ENCODE measurements around the gene DOCK10. TPM values are rescaled to one million over a fixed set of nuclear protein-coding genes. Genes with fewer than 3 reads are reported as not detected.

DOCK10 gene
- total RNA-seq, 1 experiment from 2014 or later: 2.9 TPM

DNA sequence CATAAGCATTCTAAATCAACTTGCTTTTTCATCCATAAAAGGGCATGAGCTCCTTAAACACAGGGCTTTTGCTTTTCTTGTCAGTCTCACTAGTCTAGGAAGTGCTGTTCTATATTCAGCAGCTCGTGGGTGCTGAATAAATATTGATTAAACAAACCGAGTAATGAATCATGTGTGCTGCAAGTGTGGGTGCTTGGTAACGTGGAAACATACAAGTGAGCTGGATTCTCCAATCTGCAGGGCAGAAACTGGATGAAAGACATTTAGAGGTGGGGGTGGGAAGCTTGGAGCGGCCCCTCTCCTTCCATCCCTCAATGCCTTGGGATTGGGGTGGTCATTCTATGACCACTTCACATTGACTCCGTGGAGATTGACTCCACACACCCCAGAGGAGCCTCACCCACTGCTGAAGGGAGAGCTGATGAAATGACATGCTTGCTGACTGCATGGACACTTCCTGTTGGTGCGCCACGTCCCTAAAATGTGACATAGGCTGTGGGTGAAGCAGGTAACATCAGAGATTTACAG lies 114.6 kb downstream of the DOCK10 start:
- ATAC-seq (no peak), DNase-seq (ENCODE audit: low spot score) (no peak)
- ChIA-PET CTCF (no interaction called here), POLR2A (no interaction called here)
- Mint-ChIP-seq H3K36me3 (no peaks in the 10 kb centered on the region), H3K4me1 (peaks cover 6% of the 10 kb centered on the region; the same call in 1 of the 2 replicates), H3K4me3 (no peak overlapping the region), H3K27ac (no peak overlapping the region), H3K27me3 (ENCODE audit: low read depth) (no peaks in the 10 kb centered on the region; the same call in 1 of the 2 replicates), H3K9me3 (no peaks in the 10 kb centered on the region)
- TF ChIP-seq TEAD1 (CRISPR knock-in tag; IDR thresholded peaks at IDR 0.05): no peak
- TF ChIP-seq SMAD3 (CRISPR knock-in tag; IDR thresholded peaks at IDR 0.05; ENCODE audit: borderline replicate concordance): no peak
- TF ChIP-seq, protein P1, sequence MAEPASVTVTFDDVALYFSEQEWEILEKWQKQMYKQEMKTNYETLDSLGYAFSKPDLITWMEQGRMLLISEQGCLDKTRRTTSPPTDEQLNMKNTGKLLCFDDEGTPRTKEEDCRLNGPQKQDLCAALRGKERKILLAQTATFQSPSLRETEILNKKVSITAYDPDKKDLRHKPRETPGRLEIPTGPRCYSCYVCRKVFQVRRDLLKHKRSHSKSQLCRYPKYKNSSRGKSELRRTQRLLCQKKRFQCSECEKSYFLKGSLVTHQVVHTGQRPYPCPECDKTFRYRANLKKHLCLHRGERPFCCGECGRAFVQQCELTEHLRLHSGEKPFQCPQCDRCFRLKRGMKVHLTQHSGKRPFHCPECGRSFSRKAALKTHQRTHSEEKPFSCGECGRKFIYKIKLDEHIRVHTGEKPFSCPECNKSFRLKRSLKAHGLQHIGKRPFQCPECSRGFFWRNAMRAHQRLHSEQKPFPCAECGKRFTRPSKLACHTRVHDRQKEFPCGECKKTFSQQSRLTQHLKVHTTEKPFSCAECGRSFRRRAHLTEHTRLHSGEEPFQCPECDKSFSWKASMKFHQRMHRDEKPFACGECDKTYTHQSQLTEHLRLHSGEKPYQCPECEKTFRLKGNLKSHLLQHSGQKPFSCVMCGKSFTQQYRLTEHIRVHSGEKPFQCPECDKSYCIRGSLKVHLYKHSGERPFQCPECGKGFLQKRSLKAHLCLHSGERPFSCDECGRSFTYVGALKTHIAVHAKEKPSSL (CRISPR knock-in tag; conservative IDR thresholded peaks at IDR 0.05): no peak
- no peak for TF ChIP-seq CREB1 (CRISPR knock-in tag; IDR thresholded peaks at IDR 0.05)
- TF ChIP-seq, protein P2, sequence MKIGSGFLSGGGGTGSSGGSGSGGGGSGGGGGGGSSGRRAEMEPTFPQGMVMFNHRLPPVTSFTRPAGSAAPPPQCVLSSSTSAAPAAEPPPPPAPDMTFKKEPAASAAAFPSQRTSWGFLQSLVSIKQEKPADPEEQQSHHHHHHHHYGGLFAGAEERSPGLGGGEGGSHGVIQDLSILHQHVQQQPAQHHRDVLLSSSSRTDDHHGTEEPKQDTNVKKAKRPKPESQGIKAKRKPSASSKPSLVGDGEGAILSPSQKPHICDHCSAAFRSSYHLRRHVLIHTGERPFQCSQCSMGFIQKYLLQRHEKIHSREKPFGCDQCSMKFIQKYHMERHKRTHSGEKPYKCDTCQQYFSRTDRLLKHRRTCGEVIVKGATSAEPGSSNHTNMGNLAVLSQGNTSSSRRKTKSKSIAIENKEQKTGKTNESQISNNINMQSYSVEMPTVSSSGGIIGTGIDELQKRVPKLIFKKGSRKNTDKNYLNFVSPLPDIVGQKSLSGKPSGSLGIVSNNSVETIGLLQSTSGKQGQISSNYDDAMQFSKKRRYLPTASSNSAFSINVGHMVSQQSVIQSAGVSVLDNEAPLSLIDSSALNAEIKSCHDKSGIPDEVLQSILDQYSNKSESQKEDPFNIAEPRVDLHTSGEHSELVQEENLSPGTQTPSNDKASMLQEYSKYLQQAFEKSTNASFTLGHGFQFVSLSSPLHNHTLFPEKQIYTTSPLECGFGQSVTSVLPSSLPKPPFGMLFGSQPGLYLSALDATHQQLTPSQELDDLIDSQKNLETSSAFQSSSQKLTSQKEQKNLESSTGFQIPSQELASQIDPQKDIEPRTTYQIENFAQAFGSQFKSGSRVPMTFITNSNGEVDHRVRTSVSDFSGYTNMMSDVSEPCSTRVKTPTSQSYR (CRISPR knock-in tag; IDR thresholded peaks at IDR 0.05): no peak
- TF ChIP-seq, protein P3, sequence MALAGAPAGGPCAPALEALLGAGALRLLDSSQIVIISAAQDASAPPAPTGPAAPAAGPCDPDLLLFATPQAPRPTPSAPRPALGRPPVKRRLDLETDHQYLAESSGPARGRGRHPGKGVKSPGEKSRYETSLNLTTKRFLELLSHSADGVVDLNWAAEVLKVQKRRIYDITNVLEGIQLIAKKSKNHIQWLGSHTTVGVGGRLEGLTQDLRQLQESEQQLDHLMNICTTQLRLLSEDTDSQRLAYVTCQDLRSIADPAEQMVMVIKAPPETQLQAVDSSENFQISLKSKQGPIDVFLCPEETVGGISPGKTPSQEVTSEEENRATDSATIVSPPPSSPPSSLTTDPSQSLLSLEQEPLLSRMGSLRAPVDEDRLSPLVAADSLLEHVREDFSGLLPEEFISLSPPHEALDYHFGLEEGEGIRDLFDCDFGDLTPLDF (CRISPR knock-in tag; IDR thresholded peaks at IDR 0.05): no peak
- TF ChIP-seq KAT7 (CRISPR knock-in tag; IDR thresholded peaks at IDR 0.05; ENCODE audit: borderline replicate concordance): no peak
- TF ChIP-seq, protein P4, sequence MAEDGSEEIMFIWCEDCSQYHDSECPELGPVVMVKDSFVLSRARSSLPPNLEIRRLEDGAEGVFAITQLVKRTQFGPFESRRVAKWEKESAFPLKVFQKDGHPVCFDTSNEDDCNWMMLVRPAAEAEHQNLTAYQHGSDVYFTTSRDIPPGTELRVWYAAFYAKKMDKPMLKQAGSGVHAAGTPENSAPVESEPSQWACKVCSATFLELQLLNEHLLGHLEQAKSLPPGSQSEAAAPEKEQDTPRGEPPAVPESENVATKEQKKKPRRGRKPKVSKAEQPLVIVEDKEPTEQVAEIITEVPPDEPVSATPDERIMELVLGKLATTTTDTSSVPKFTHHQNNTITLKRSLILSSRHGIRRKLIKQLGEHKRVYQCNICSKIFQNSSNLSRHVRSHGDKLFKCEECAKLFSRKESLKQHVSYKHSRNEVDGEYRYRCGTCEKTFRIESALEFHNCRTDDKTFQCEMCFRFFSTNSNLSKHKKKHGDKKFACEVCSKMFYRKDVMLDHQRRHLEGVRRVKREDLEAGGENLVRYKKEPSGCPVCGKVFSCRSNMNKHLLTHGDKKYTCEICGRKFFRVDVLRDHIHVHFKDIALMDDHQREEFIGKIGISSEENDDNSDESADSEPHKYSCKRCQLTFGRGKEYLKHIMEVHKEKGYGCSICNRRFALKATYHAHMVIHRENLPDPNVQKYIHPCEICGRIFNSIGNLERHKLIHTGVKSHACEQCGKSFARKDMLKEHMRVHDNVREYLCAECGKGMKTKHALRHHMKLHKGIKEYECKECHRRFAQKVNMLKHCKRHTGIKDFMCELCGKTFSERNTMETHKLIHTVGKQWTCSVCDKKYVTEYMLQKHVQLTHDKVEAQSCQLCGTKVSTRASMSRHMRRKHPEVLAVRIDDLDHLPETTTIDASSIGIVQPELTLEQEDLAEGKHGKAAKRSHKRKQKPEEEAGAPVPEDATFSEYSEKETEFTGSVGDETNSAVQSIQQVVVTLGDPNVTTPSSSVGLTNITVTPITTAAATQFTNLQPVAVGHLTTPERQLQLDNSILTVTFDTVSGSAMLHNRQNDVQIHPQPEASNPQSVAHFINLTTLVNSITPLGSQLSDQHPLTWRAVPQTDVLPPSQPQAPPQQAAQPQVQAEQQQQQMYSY (CRISPR knock-in tag; IDR thresholded peaks at IDR 0.05): no peak

DNA sequence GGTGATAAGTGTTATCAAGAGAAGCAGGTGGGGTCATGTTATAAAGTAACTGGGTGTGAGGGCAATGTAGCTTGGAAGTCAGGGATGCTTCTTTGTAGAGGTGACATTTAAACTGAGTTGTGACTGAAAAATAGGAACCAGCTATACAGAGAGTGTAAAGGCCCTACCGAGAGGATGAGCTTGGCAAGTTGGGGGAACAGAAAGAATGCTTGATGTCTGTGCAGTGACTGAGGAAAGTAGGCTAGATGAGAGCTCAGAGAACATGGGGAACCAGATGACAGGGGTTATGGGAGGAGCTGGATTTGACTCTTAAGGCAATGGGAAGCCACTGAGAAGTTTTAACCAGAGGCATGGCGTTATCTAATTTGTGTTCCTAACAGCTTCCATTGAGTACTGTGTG lies 115.3 kb downstream of the DOCK10 start:
- Mint-ChIP-seq H3K27me3 (ENCODE audit: low read depth) (no peaks in the 10 kb centered on the region; the same call in 1 of the 2 replicates), H3K27ac (no peak overlapping the region; the same call in 1 of the 2 replicates), H3K4me3 (no peak overlapping the region), H3K36me3 (no peaks in the 10 kb centered on the region), H3K4me1 (peaks cover 6% of the 10 kb centered on the region; the same call in 1 of the 2 replicates), H3K9me3 (no peaks in the 10 kb centered on the region)
- DNase-seq (ENCODE audit: low spot score): no peak
- ChIA-PET CTCF (no interaction called here), POLR2A (no interaction called here)
- TF ChIP-seq NFE2L1 (CRISPR knock-in tag; IDR thresholded peaks at IDR 0.05): no peak
- TF ChIP-seq PRRX2 (CRISPR knock-in tag; IDR thresholded peaks at IDR 0.05): no peak
- TF ChIP-seq, protein P5, sequence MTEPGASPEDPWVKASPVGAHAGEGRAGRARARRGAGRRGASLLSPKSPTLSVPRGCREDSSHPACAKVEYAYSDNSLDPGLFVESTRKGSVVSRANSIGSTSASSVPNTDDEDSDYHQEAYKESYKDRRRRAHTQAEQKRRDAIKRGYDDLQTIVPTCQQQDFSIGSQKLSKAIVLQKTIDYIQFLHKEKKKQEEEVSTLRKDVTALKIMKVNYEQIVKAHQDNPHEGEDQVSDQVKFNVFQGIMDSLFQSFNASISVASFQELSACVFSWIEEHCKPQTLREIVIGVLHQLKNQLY (CRISPR knock-in tag; IDR thresholded peaks at IDR 0.05): no peak
- TF ChIP-seq NFATC4 (CRISPR knock-in tag; IDR thresholded peaks at IDR 0.05): no peak
- TF ChIP-seq, protein P6, sequence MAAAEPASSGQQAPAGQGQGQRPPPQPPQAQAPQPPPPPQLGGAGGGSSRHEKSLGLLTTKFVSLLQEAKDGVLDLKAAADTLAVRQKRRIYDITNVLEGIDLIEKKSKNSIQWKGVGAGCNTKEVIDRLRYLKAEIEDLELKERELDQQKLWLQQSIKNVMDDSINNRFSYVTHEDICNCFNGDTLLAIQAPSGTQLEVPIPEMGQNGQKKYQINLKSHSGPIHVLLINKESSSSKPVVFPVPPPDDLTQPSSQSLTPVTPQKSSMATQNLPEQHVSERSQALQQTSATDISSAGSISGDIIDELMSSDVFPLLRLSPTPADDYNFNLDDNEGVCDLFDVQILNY (CRISPR knock-in tag; IDR thresholded peaks at IDR 0.05): no peak
- TF ChIP-seq, protein P7, sequence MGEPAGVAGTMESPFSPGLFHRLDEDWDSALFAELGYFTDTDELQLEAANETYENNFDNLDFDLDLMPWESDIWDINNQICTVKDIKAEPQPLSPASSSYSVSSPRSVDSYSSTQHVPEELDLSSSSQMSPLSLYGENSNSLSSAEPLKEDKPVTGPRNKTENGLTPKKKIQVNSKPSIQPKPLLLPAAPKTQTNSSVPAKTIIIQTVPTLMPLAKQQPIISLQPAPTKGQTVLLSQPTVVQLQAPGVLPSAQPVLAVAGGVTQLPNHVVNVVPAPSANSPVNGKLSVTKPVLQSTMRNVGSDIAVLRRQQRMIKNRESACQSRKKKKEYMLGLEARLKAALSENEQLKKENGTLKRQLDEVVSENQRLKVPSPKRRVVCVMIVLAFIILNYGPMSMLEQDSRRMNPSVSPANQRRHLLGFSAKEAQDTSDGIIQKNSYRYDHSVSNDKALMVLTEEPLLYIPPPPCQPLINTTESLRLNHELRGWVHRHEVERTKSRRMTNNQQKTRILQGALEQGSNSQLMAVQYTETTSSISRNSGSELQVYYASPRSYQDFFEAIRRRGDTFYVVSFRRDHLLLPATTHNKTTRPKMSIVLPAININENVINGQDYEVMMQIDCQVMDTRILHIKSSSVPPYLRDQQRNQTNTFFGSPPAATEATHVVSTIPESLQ (CRISPR knock-in tag; IDR thresholded peaks at IDR 0.05): no peak
- no peak for TF ChIP-seq ZNF121 (CRISPR knock-in tag; IDR thresholded peaks at IDR 0.05)
- ATAC-seq: no peak
